HL-60 (cell line): ENCODE data around the gene TEX12.

Experiments
- DNase-seq, 2 experiments: peaks; one replicate each; pipeline ENCODE4 v3.0.0-alpha.2; 2010 to 2020; ENCODE audit warnings: low read depth in 1 of 2, low spot score in 1 of 2
- H3K27ac ChIP-seq: fragments of 250-450 bp; sonication (Bioruptor Pico); replicated peaks from 2 replicates; pipeline ENCODE4 v1.5.1; 2020; ENCODE audit warnings: mild to moderate bottlenecking, moderate library complexity
- H3K27me3 ChIP-seq: fragments of 250-450 bp; sonication (Bioruptor Pico); 2 replicates; pipeline ENCODE4 v1.5.1; 2021; ENCODE audit warnings: mild to moderate bottlenecking, moderate library complexity; ENCODE audit not compliant: insufficient read depth, poor library complexity, severe bottlenecking
- H3K4me3 ChIP-seq: replicated peaks from 2 replicates; pipeline ENCODE4 v1.5.1; 2011; ENCODE audit warnings: mild to moderate bottlenecking, control low read depth, low read length; ENCODE audit not compliant: insufficient read depth
- CTCF ChIP-seq: IDR thresholded peaks from one replicate; pipeline ENCODE4 v1.5.1; 2011; ENCODE audit warnings: low read length, control low read depth, inconsistent platforms; ENCODE audit not compliant: insufficient read depth
- GABPA ChIP-seq: IDR thresholded peaks from 2 replicates; pipeline ENCODE4 v1.6.1; 2012; ENCODE audit warnings: low read depth
- POLR2AphosphoS5 ChIP-seq: IDR thresholded peaks from 2 replicates; pipeline ENCODE4 v1.6.1; 2012; ENCODE audit warnings: low read depth
- REST ChIP-seq: IDR thresholded peaks from 2 replicates; pipeline ENCODE4 v1.6.1; 2012; ENCODE audit warnings: low read depth; ENCODE audit not compliant: insufficient replicate concordance
- SPI1 ChIP-seq: IDR thresholded peaks from 2 replicates; pipeline ENCODE4 v1.6.1; 2012; ENCODE audit warnings: low read depth, mild to moderate bottlenecking, borderline replicate concordance
- long read RNA-seq: library from polyadenylated mRNA; unstranded; transcript quantifications from one replicate; pipeline ENCODE4 v2.0.0, GENCODE V29; 2020

Gene TEX12
- long read RNA-seq = 0 reads

- TF ChIP-seq CTCF (no peak), SPI1 (no peak), GABPA (no peak), REST (no peak), POLR2AphosphoS5 (no peak)
- Histone ChIP-seq H3K4me3 (no peak within 1 kb of the TSS), H3K27me3 (no peaks in the 10 kb centered on the region), H3K27ac (no peak within 1 kb of the TSS)
- no peak for DNase-seq
Observed at GRCh38 chr11:112167145-112167544, at the start of gene TEX12. TEX12 (plus strand) TSS chr11:112167372; CDS start chr11:112169269, 1,897 bp downstream.

- Histone ChIP-seq H3K27ac (no peak overlapping the region), H3K27me3 (no peaks in the 10 kb centered on the region), H3K4me3 (no peak overlapping the region)
- TF ChIP-seq REST (no peak), CTCF (no peak), SPI1 (no peak), POLR2AphosphoS5 (no peak), GABPA (no peak)
- DNase-seq = no peak
Observed at GRCh38 chr11:112118176-112118575, 49.0 kb upstream of the TEX12 start.

GRCh38 chr11:112121981-112122615, 45.1 kb upstream of the TEX12 start:
- no peak overlapping the region for H3K27ac ChIP-seq
- H3K4me3 ChIP-seq = no peak overlapping the region
- no peak for DNase-seq
- TF ChIP-seq GABPA (no peak), REST (no peak), CTCF (no peak), POLR2AphosphoS5 (no peak), SPI1 (no peak)
- no peaks in the 10 kb centered on the region for H3K27me3 ChIP-seq
